Skeletal muscle tissue (tissue), 4 donors: ENCODE measurements around the gene KIF19. TPM values are rescaled to one million over a fixed set of nuclear protein-coding genes. Genes with fewer than 3 reads are reported as not detected.
A peak's percentile ranks its signal among the peaks of the same experiment; 100 is the strongest.

ENCODE experiments used
- H3K27ac ChIP-seq: one replicate; pipeline ENCODE4 v1.7.0; 2013; ENCODE audit warnings: mild to moderate bottlenecking, low read depth, low read length, inconsistent platforms
- H3K27me3 ChIP-seq, 3 donors: one replicate each; pipeline ENCODE4 v1.7.0; 2013; ENCODE audit warnings: low read length in 3 of 3; ENCODE audit not compliant: control insufficient read depth in 3 of 3, insufficient read depth in 3 of 3
- H3K36me3 ChIP-seq, 3 donors: one replicate each; pipeline ENCODE4 v1.7.0; 2013; ENCODE audit warnings: low read length in 3 of 3; ENCODE audit not compliant: control insufficient read depth in 3 of 3, insufficient read depth in 3 of 3
- H3K4me1 ChIP-seq, 3 donors: one replicate each; pipeline ENCODE4 v1.7.0; 2013; ENCODE audit warnings: low read length in 3 of 3, mild to moderate bottlenecking in 3 of 3; ENCODE audit not compliant: control insufficient read depth in 3 of 3, insufficient read depth in 3 of 3
- H3K4me3 ChIP-seq, 3 donors: one replicate each; pipeline ENCODE4 v1.7.0; 2013; ENCODE audit warnings: low read length in 3 of 3
- H3K9ac ChIP-seq, 3 donors: one replicate each; pipeline ENCODE4 v1.7.0; 2013; ENCODE audit warnings: low read length in 3 of 3, mild to moderate bottlenecking in 3 of 3, moderate library complexity in 2 of 3, low read depth in 1 of 3
- H3K9me3 ChIP-seq, 3 donors: one replicate each; pipeline ENCODE4 v1.7.0; 2013; ENCODE audit warnings: low read length in 3 of 3; ENCODE audit not compliant: control insufficient read depth in 3 of 3
- total RNA-seq: library from RNA; depleted of rRNA; stranded (reverse); fragments of >200 nt; gene quantifications from one replicate; pipeline ENCODE4 v1.2.3, GENCODE V29; 2014
- donor health status: Osteomylitis.

Gene KIF19
- total RNA-seq, 1 donor from 2014 or later = 1.0 TPM

GRCh38 chr17:74368341-74369081, 42.5 kb downstream of the KIF19 start:
- Histone ChIP-seq H3K9ac (peak overlapping the region in 1 of 3 donors; percentile 50), H3K9me3 (no peaks in the 10 kb centered on the region), H3K4me1 (peaks cover 4 to 10% (median 9%) of the 10 kb centered on the region in 3 donors), H3K4me3 (no peak overlapping the region), H3K27me3 (peaks cover 0 to 12% (median 4%) of the 10 kb centered on the region in 3 donors), H3K36me3 (no peaks in the 10 kb centered on the region), H3K27ac (no peak overlapping the region)

- Histone ChIP-seq H3K9me3 (no peaks in the 10 kb centered on the region), H3K4me3 (no peak overlapping the region), H3K4me1 (peaks cover 4 to 10% (median 9%) of the 10 kb centered on the region in 3 donors), H3K27me3 (peaks cover 0 to 12% (median 6%) of the 10 kb centered on the region in 3 donors), H3K27ac (no peak overlapping the region), H3K9ac (no peak overlapping the region), H3K36me3 (no peaks in the 10 kb centered on the region)
Measured at GRCh38 chr17:74369221-74369620, 43.2 kb downstream of the KIF19 start.

- peaks cover 0 to 13% (median 12%) of the 10 kb centered on the region in 3 donors for H3K27me3 ChIP-seq
- H3K4me3 ChIP-seq = no peak overlapping the region
- H3K9me3 ChIP-seq = no peaks in the 10 kb centered on the region
- no peaks in the 10 kb centered on the region for H3K36me3 ChIP-seq
- no peak overlapping the region for H3K9ac ChIP-seq
- H3K4me1 ChIP-seq = peaks cover 4 to 10% (median 9%) of the 10 kb centered on the region in 3 donors
- H3K27ac ChIP-seq = no peak overlapping the region
Measured at GRCh38 chr17:74369665-74370490, 43.9 kb downstream of the KIF19 start.

- H3K4me1 ChIP-seq = peaks cover 4 to 10% (median 9%) of the 10 kb centered on the region in 3 donors
- H3K9ac ChIP-seq = no peak overlapping the region
- H3K4me3 ChIP-seq = no peak overlapping the region
- H3K36me3 ChIP-seq = no peaks in the 10 kb centered on the region
- H3K27ac ChIP-seq = no peak overlapping the region
- H3K27me3 ChIP-seq = peaks cover 0 to 13% (median 9%) of the 10 kb centered on the region in 3 donors
- H3K9me3 ChIP-seq = no peaks in the 10 kb centered on the region
Measured at GRCh38 chr17:74371653-74372147, 45.7 kb downstream of the KIF19 start.

GRCh38 chr17:74372426-74372825, 46.4 kb downstream of the KIF19 start:
- H3K27me3 ChIP-seq = peaks cover 0 to 13% (median 8%) of the 10 kb centered on the region in 3 donors
- no peaks in the 10 kb centered on the region for H3K9me3 ChIP-seq
- H3K4me3 ChIP-seq = no peak overlapping the region
- no peak overlapping the region for H3K27ac ChIP-seq
- H3K4me1 ChIP-seq = peaks cover 4 to 10% (median 9%) of the 10 kb centered on the region in 3 donors
- H3K36me3 ChIP-seq = no peaks in the 10 kb centered on the region
- H3K9ac ChIP-seq = no peak overlapping the region

- Histone ChIP-seq H3K9me3 (no peaks in the 10 kb centered on the region), H3K36me3 (no peaks in the 10 kb centered on the region), H3K4me1 (peaks cover 0 to 2% (median 0%) of the 10 kb centered on the region in 3 donors), H3K27ac (no peak overlapping the region), H3K9ac (no peak overlapping the region), H3K4me3 (no peak overlapping the region), H3K27me3 (peaks cover 0 to 13% (median 2%) of the 10 kb centered on the region in 3 donors)
Measured at GRCh38 chr17:74373838-74374606, 48.0 kb downstream of the KIF19 start.

GRCh38 chr17:74374858-74375257, 48.8 kb downstream of the KIF19 start:
- no peaks in the 10 kb centered on the region for H3K36me3 ChIP-seq
- no peak overlapping the region for H3K9ac ChIP-seq
- H3K27ac ChIP-seq = no peak overlapping the region
- peaks cover 7% of the 10 kb centered on the region in 3 donors for H3K4me1 ChIP-seq
- peaks cover 0 to 13% (median 0%) of the 10 kb centered on the region in 3 donors for H3K27me3 ChIP-seq
- no peaks in the 10 kb centered on the region for H3K9me3 ChIP-seq
- no peak overlapping the region for H3K4me3 ChIP-seq

- no peaks in the 10 kb centered on the region for H3K36me3 ChIP-seq
- H3K4me3 ChIP-seq = peak overlapping the region; percentile 56 to 75 (median 71)
- H3K4me1 ChIP-seq = peaks cover 19 to 24% (median 21%) of the 10 kb centered on the region in 3 donors
- H3K27me3 ChIP-seq = peaks cover 0 to 3% (median 0%) of the 10 kb centered on the region in 3 donors
- H3K9ac ChIP-seq = peak overlapping the region; percentile 76 to 93 (median 77)
- H3K27ac ChIP-seq = peak overlapping the region; percentile 88
- H3K9me3 ChIP-seq = no peaks in the 10 kb centered on the region
Measured at GRCh38 chr17:74379495-74380085, 53.6 kb downstream of the KIF19 start.
